ENCODE data around the gene NR2F1.
"Not testable (repeated sequence)": the region's sequence is repeated elsewhere in the genome, so short reads cannot be mapped to it uniquely, and the experiment has no call there.

NR2F1 gene

GRCh38 chr5:93582677-93583438, at the start of gene NR2F1:
Gene NR2F1, plus strand, starts transcription at chr5:93583222. Its CDS starts 1,802 bp downstream, at chr5:93585024.
- peak; percentile 91 for DNase-seq

GRCh38 chr5:93545872-93546271, 37.1 kb upstream of the NR2F1 start:
- no peak for DNase-seq

- DNase-seq = not testable (repeated sequence)
These were observed 33.4 kb upstream of the NR2F1 start for GRCh38 chr5:93549594-93549993.

GRCh38 chr5:93557021-93557604, 25.9 kb upstream of the NR2F1 start:
- no peak for DNase-seq

GRCh38 chr5:93566091-93566490, 16.9 kb upstream of the NR2F1 start:
- no peak for DNase-seq

- DNase-seq = no peak
These were observed 15.6 kb upstream of the NR2F1 start for GRCh38 chr5:93567424-93567823.

GRCh38 chr5:93569300-93570160, 13.5 kb upstream of the NR2F1 start:
- DNase-seq = no peak

- no peak for DNase-seq
These were observed 12.5 kb upstream of the NR2F1 start for GRCh38 chr5:93570294-93571113.

GRCh38 chr5:93571114-93571949, 11.7 kb upstream of the NR2F1 start:
- DNase-seq = no peak

GRCh38 chr5:93572101-93572607, 10.9 kb upstream of the NR2F1 start:
- DNase-seq = no peak

GRCh38 chr5:93572608-93573353, 10.2 kb upstream of the NR2F1 start:
- DNase-seq = no peak

GRCh38 chr5:93573354-93574351, 9.4 kb upstream of the NR2F1 start:
- no peak for DNase-seq

- DNase-seq = no peak
These were observed 8.3 kb upstream of the NR2F1 start for GRCh38 chr5:93574491-93575305.

GRCh38 chr5:93575461-93576414, 7.3 kb upstream of the NR2F1 start:
- no peak for DNase-seq

- DNase-seq = no peak
These were observed 5.8 kb upstream of the NR2F1 start for GRCh38 chr5:93576994-93577853.

Data from NCI-H446 treated with DMSO at 0.1 percent for 48 hours (cell line).